Measurements from ENCODE around the gene KAZN. TPM values are rescaled to one million over a fixed set of nuclear protein-coding genes. Genes with fewer than 3 reads are reported as not detected.

KAZN gene
- polyA plus RNA-seq, 1 of the 3 experiments (the other 2 are of a cell fraction): 6.8 TPM

DNA sequence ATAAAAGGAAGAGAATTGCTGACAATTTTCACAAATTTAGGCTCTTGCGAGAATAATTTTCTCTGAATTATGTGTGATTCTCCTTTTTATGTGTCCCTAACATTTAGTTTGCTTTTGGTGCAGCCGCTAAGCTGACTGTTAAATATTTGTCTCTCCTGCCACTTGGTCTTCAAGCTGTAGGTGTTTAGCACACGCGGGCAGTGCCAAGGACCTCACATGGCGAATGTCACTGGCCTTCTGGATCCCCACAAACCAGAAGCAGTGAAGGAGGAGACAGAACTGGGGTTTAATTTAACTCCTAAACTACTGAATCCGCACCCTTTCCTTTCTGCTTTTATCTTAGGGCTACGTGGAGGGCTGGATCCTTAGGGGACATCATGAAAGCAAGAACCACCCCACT is 120.0 kb downstream of the KAZN start (continued):
- TF ChIP-seq, protein P1, sequence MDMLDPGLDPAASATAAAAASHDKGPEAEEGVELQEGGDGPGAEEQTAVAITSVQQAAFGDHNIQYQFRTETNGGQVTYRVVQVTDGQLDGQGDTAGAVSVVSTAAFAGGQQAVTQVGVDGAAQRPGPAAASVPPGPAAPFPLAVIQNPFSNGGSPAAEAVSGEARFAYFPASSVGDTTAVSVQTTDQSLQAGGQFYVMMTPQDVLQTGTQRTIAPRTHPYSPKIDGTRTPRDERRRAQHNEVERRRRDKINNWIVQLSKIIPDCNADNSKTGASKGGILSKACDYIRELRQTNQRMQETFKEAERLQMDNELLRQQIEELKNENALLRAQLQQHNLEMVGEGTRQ (IDR thresholded peaks at IDR 0.05; ENCODE audit: borderline replicate concordance, low read depth, low read length): no peak
- TF ChIP-seq TAF1 (IDR thresholded peaks at IDR 0.05; ENCODE audit: borderline replicate concordance, low read depth, low read length): no peak
- TF ChIP-seq, protein P2, sequence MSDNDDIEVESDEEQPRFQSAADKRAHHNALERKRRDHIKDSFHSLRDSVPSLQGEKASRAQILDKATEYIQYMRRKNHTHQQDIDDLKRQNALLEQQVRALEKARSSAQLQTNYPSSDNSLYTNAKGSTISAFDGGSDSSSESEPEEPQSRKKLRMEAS (IDR thresholded peaks at IDR 0.05; ENCODE audit: low read depth): no peak

DNA sequence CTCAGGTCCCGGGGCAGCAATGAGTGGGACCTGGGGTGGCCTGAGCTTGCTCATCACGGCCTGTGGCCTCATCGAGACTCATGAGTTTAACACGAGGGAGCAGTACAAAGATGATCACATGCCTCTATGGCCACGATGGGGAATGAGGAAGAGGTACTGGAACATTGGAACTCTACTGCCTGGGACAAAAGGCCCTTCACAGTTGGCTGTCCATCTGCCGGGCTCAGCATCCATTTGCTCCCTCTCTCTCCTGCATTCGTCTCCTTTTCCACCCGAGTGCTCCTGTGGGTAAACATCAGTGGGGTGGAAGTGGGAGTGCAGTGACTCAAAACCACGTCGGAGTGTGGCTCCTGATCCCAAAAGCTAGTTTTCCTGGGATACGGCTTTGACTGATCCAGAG is 124.9 kb downstream of the KAZN start:
- Histone ChIP-seq H3K9me2 (no peaks in the 10 kb centered on the region), H3K9ac (no peak overlapping the region), H3K9me3 (no peaks in the 10 kb centered on the region), H3K36me3 (replicated peaks in 1 of 2; ENCODE audit: control insufficient read depth in 1 of 2, insufficient read depth in 2 of 2, low read length in 1 of 2) (no peaks in the 10 kb centered on the region), H3K79me2 (ENCODE audit: insufficient read depth) (no peaks in the 10 kb centered on the region), H3K27ac (ENCODE audit: low read depth in 2 of 2, low read length in 1 of 2) (no peak overlapping the region), H3K4me2 (no peak overlapping the region), H4K20me1 (ENCODE audit: insufficient read depth) (no peaks in the 10 kb centered on the region), H3F3A (replicated peaks; ENCODE audit: insufficient read depth) (no peaks in the 10 kb centered on the region), H3K4me1 (ENCODE audit: control insufficient read depth in 1 of 2, insufficient read depth in 2 of 2, low read depth in 1 of 2, low read length in 1 of 2) (no peaks in the 10 kb centered on the region; a peak in 1 of 4 replicates), H2AFZ (ENCODE audit: low read depth) (no peak overlapping the region), H3K4me3 (ENCODE audit: low read depth in 2 of 2, low read length in 1 of 2) (no peak overlapping the region), H3K27me3 (ENCODE audit: insufficient read depth) (no peaks in the 10 kb centered on the region)
- POLR2A ChIA-PET: no interaction called here
- 23% methylated on average over 10 of the region's 11 CpGs for WGBS (ENCODE audit: low lambda C conversion rate)
- DNase-seq: no peak
- TF ChIP-seq, protein P3, sequence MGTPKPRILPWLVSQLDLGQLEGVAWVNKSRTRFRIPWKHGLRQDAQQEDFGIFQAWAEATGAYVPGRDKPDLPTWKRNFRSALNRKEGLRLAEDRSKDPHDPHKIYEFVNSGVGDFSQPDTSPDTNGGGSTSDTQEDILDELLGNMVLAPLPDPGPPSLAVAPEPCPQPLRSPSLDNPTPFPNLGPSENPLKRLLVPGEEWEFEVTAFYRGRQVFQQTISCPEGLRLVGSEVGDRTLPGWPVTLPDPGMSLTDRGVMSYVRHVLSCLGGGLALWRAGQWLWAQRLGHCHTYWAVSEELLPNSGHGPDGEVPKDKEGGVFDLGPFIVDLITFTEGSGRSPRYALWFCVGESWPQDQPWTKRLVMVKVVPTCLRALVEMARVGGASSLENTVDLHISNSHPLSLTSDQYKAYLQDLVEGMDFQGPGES (IDR thresholded peaks at IDR 0.05; ENCODE audit: low read depth, low read length): no peak
- TF ChIP-seq, protein P4, sequence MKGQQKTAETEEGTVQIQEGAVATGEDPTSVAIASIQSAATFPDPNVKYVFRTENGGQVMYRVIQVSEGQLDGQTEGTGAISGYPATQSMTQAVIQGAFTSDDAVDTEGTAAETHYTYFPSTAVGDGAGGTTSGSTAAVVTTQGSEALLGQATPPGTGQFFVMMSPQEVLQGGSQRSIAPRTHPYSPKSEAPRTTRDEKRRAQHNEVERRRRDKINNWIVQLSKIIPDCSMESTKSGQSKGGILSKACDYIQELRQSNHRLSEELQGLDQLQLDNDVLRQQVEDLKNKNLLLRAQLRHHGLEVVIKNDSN (IDR thresholded peaks at IDR 0.05; ENCODE audit: borderline replicate concordance, low read depth): no peak
- TF ChIP-seq, protein P5, sequence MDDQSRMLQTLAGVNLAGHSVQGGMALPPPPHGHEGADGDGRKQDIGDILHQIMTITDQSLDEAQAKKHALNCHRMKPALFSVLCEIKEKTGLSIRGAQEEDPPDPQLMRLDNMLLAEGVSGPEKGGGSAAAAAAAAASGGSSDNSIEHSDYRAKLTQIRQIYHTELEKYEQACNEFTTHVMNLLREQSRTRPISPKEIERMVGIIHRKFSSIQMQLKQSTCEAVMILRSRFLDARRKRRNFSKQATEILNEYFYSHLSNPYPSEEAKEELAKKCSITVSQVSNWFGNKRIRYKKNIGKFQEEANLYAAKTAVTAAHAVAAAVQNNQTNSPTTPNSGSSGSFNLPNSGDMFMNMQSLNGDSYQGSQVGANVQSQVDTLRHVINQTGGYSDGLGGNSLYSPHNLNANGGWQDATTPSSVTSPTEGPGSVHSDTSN (IDR thresholded peaks at IDR 0.05): no peak
- TF ChIP-seq, protein P6, sequence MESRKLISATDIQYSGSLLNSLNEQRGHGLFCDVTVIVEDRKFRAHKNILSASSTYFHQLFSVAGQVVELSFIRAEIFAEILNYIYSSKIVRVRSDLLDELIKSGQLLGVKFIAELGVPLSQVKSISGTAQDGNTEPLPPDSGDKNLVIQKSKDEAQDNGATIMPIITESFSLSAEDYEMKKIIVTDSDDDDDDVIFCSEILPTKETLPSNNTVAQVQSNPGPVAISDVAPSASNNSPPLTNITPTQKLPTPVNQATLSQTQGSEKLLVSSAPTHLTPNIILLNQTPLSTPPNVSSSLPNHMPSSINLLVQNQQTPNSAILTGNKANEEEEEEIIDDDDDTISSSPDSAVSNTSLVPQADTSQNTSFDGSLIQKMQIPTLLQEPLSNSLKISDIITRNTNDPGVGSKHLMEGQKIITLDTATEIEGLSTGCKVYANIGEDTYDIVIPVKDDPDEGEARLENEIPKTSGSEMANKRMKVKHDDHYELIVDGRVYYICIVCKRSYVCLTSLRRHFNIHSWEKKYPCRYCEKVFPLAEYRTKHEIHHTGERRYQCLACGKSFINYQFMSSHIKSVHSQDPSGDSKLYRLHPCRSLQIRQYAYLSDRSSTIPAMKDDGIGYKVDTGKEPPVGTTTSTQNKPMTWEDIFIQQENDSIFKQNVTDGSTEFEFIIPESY (IDR thresholded peaks at IDR 0.05; ENCODE audit: borderline replicate concordance, low read depth): no peak
- TF ChIP-seq, protein P2 (IDR thresholded peaks at IDR 0.05; ENCODE audit: low read depth): no peak
- TF ChIP-seq, protein P1 (IDR thresholded peaks at IDR 0.05; ENCODE audit: borderline replicate concordance, low read depth, low read length): no peak
- no peak for TF ChIP-seq NRF1 (IDR thresholded peaks at IDR 0.05; ENCODE audit: low read depth, low read length)
- CTCF ChIA-PET: interaction anchor here (0.9 to 1.7 kb wide), 3 partner anchors 9 to 323 kb away, joined by 3 to 8 read pairs (median 3); no protein-coding TSS in a partner anchor
